Measurements from ENCODE around the gene CENPN. TPM values are rescaled to one million over a fixed set of nuclear protein-coding genes. Genes with fewer than 3 reads are reported as not detected.

Gene CENPN
- total RNA-seq, 1 experiment from 2014 or later, result 78.6 TPM

GRCh38 chr16:81003064-81003463 lies 4.0 kb upstream of the CENPN start:
- no peak overlapping the region for H3K27ac ChIP-seq (ENCODE audit: insufficient read length, low read depth, low read length)
- 100% methylated on average over 3 of the region's 4 CpGs for WGBS (ENCODE audit: extremely low coverage, insufficient read length, low lambda C conversion rate)

More at GRCh38 chr16:81003064-81003463, 4.0 kb upstream of the CENPN start:
- H3K27me3 Mint-ChIP-seq (ENCODE audit: low read depth), result no peaks in the 10 kb centered on the region
- Histone ChIP-seq H3K27me3 (ENCODE audit: insufficient read depth, low read length) (no peaks in the 10 kb centered on the region), H4K5ac (ENCODE audit: insufficient read length, low read depth, low read length) (no peak overlapping the region), H4K8ac (replicated peaks; ENCODE audit: insufficient read length, low read depth, low read length) (no peak overlapping the region), H3K9ac (ENCODE audit: extremely low read depth, insufficient read length, low read length) (no peak overlapping the region), H3K23ac (ENCODE audit: insufficient read length, low read depth, low read length) (no peak overlapping the region), H3K14ac (ENCODE audit: insufficient read depth, low read length) (no peak overlapping the region), H3K4me2 (ENCODE audit: insufficient read depth, insufficient read length, low read length) (no peak overlapping the region), H2BK120ac (ENCODE audit: low read depth, low read length, poor library complexity, severe bottlenecking) (no peak overlapping the region), H2AFZ (ENCODE audit: low read length) (no peak overlapping the region), H3K79me2 (ENCODE audit: insufficient read depth, low read length) (peaks cover 25% of the 10 kb centered on the region; the same call in 1 of the 2 replicates), H3K23me2 (ENCODE audit: insufficient read length, low read depth, low read length, poor library complexity, severe bottlenecking) (no peaks in the 10 kb centered on the region), H3K9me3 (ENCODE audit: control insufficient read depth, low read depth, low read length) (no peaks in the 10 kb centered on the region), H3K56ac (ENCODE audit: insufficient read length, low read depth, low read length) (no peak overlapping the region), H4K20me1 (ENCODE audit: control insufficient read depth, insufficient read depth, insufficient read length) (no peaks in the 10 kb centered on the region), H3K4ac (ENCODE audit: low read depth, low read length) (no peak overlapping the region), H3K18ac (ENCODE audit: insufficient read length, low read depth, low read length) (no peak overlapping the region), H4K91ac (ENCODE audit: insufficient read length, low read depth, low read length) (no peak overlapping the region), H3K4me1 (ENCODE audit: insufficient read depth, low read length) (no peaks in the 10 kb centered on the region), H3T11ph (ENCODE audit: low read length) (no peak overlapping the region), H2BK12ac (ENCODE audit: insufficient read length, low read depth, low read length) (no peak overlapping the region), H2BK5ac (ENCODE audit: insufficient read length, low read length) (no peak overlapping the region), H2AK5ac (ENCODE audit: insufficient read length, low read length) (no peak overlapping the region), H3K79me1 (ENCODE audit: insufficient read depth, low read depth, low read length, poor library complexity, severe bottlenecking) (peaks cover 15% of the 10 kb centered on the region), H2BK15ac (ENCODE audit: low read depth, low read length) (no peak overlapping the region), H2BK20ac (ENCODE audit: low read depth, low read length, poor library complexity, severe bottlenecking) (no peak overlapping the region)
- H3K27ac Mint-ChIP-seq, result no peak overlapping the region; a peak in 1 of 7 replicates
- H3K4me3 Mint-ChIP-seq, result no peak overlapping the region
- peaks cover 0 to 6% (median 4%) of the 10 kb centered on the region in 3 experiments; a peak in 4 of 7 replicates for H3K36me3 Mint-ChIP-seq (ENCODE audit: insufficient read depth in 1 of 3, low read depth in 3 of 3)
- peaks cover 18 to 23% of the 10 kb centered on the region in 2 experiments for H3K4me1 Mint-ChIP-seq
- no peak for DNase-seq
- peaks cover 0 to 2% of the 10 kb centered on the region in 2 experiments; a peak in 3 of 5 replicates for H3K9me3 Mint-ChIP-seq
- TF ChIP-seq, protein P1, sequence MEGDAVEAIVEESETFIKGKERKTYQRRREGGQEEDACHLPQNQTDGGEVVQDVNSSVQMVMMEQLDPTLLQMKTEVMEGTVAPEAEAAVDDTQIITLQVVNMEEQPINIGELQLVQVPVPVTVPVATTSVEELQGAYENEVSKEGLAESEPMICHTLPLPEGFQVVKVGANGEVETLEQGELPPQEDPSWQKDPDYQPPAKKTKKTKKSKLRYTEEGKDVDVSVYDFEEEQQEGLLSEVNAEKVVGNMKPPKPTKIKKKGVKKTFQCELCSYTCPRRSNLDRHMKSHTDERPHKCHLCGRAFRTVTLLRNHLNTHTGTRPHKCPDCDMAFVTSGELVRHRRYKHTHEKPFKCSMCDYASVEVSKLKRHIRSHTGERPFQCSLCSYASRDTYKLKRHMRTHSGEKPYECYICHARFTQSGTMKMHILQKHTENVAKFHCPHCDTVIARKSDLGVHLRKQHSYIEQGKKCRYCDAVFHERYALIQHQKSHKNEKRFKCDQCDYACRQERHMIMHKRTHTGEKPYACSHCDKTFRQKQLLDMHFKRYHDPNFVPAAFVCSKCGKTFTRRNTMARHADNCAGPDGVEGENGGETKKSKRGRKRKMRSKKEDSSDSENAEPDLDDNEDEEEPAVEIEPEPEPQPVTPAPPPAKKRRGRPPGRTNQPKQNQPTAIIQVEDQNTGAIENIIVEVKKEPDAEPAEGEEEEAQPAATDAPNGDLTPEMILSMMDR (conservative IDR thresholded peaks at IDR 0.05), result no peak
